GM21381 (cell line): Measurements from ENCODE around the gene TAS1R2.

Experiments used
- ATAC-seq: cut with Tn5 transposase; IDR thresholded peaks from one replicate; pipeline ENCODE4 v1.9.1; 2021; ENCODE audit warnings: mild to moderate bottlenecking, moderate library complexity; ENCODE audit not compliant: unreplicated experiment

Gene TAS1R2

GRCh38 chr1:18823438-18823837 is 36.0 kb downstream of the TAS1R2 start:
- no peak for ATAC-seq

- ATAC-seq, result no peak
These were observed 38.4 kb downstream of the TAS1R2 start for GRCh38 chr1:18820791-18821641.

GRCh38 chr1:18819986-18820790 is 39.3 kb downstream of the TAS1R2 start:
- no peak for ATAC-seq

GRCh38 chr1:18819203-18819602 is 40.3 kb downstream of the TAS1R2 start:
- ATAC-seq, result no peak

- ATAC-seq, result no peak
These were observed 41.5 kb downstream of the TAS1R2 start for GRCh38 chr1:18817795-18818435.

- ATAC-seq, result no peak
These were observed 42.1 kb downstream of the TAS1R2 start for GRCh38 chr1:18817316-18817715.

- no peak for ATAC-seq
These were observed 42.7 kb downstream of the TAS1R2 start for GRCh38 chr1:18816808-18817207.

GRCh38 chr1:18814874-18815531 is 44.5 kb downstream of the TAS1R2 start:
- no peak for ATAC-seq

GRCh38 chr1:18814425-18814824 is 45.0 kb downstream of the TAS1R2 start:
- no peak for ATAC-seq

GRCh38 chr1:18812453-18812939 is 47.0 kb downstream of the TAS1R2 start:
- no peak for ATAC-seq

- ATAC-seq, result no peak
These were observed 47.6 kb downstream of the TAS1R2 start for GRCh38 chr1:18811733-18812452.

- ATAC-seq, result no peak
These were observed 49.2 kb downstream of the TAS1R2 start for GRCh38 chr1:18809953-18810899.

GRCh38 chr1:18808550-18808949 is 50.9 kb downstream of the TAS1R2 start:
- no peak for ATAC-seq

- no peak for ATAC-seq
These were observed 52.0 kb downstream of the TAS1R2 start for GRCh38 chr1:18807334-18808063.

GRCh38 chr1:18805925-18806849 is 53.3 kb downstream of the TAS1R2 start:
- no peak for ATAC-seq

GRCh38 chr1:18805150-18805879 is 54.1 kb downstream of the TAS1R2 start:
- ATAC-seq, result no peak

GRCh38 chr1:18803851-18804250 is 55.6 kb downstream of the TAS1R2 start:
- ATAC-seq, result no peak
